SU-DHL-6 (cell line): ENCODE measurements around the gene SLC3A2.
"Not testable (repeated sequence)": the region's sequence is repeated elsewhere in the genome, so short reads cannot be mapped to it uniquely, and the experiment has no call there.

ENCODE experiments used
- CTCF ChIP-seq: fragments of 200-600 bp; sonication (generic); IDR thresholded peaks from one replicate; pipeline ENCODE4 v1.5.1; 2017; ENCODE audit warnings: antibody characterized with exemption, mild to moderate bottlenecking, low read length, moderate library complexity; ENCODE audit not compliant: insufficient read depth, poor library complexity, severe bottlenecking
- EZH2phosphoT487 ChIP-seq: fragments of 200-600 bp; sonication (generic), shearing (Covaris generic); conservative IDR thresholded peaks from 2 replicates; pipeline ENCODE4 v1.6.1; 2018; ENCODE audit warnings: mild to moderate bottlenecking, antibody characterized with exemption, low read length, moderate library complexity, mixed read lengths

- TF ChIP-seq CTCF, EZH2phosphoT487: not testable (repeated sequence)
Measured at GRCh38 chr11:62937528-62937927, 56.8 kb downstream of the SLC3A2 start.
